Tibial artery (tissue), 4 donors: ENCODE measurements around the gene DSC1.

ENCODE experiments used
- DNase-seq, 2 donors: peaks; one replicate each; pipeline ENCODE4 v3.0.0-alpha.2; 2019
- H3K27ac ChIP-seq, 2 donors: fragments of 200-600 bp; sonication (generic) in 1 of 2; 1 replicate in 1 of 2; 2 replicates in 1 of 2; pipeline ENCODE4 v1.5.1; 2018 to 2019; ENCODE audit warnings: mild to moderate bottlenecking in 1 of 2
- H3K27me3 ChIP-seq, 2 donors: fragments of 200-600 bp; sonication (generic) in 1 of 2; one replicate each; pipeline versions ENCODE4 v1.5.1 to v1.6.0; 2016 to 2019
- H3K36me3 ChIP-seq, 3 donors: fragments of 200-600 bp; sonication (generic) in 2 of 3; one replicate each; pipeline ENCODE4 v1.5.1; 2016 to 2019; ENCODE audit warnings: mild to moderate bottlenecking in 2 of 3
- H3K4me1 ChIP-seq, 4 donors: fragments of 200-600 bp; sonication (generic) in 2 of 4; 1 replicate in 3 of 4; 2 replicates in 1 of 4; pipeline ENCODE4 v1.5.1; 2016 to 2019
- H3K4me3 ChIP-seq, 2 donors: fragments of 200-600 bp; sonication (generic) in 1 of 2; 1 replicate in 1 of 2; 2 replicates in 1 of 2; pipeline ENCODE4 v1.5.1; 2018 to 2019; ENCODE audit warnings: mild to moderate bottlenecking in 2 of 2
- H3K9me3 ChIP-seq, 3 donors: fragments of 200-600 bp; sonication (generic) in 1 of 3; one replicate each; pipeline ENCODE4 v1.5.1; 2016 to 2019
- CTCF ChIP-seq, 2 experiments: fragments of 200-600 bp in 1 of 2; fragments of 450-650 bp in 1 of 2; IDR thresholded peaks; one replicate each; pipeline ENCODE4 v1.5.1; 2017 to 2019; ENCODE audit warnings: antibody characterized with exemption in 2 of 2, mild to moderate bottlenecking in 1 of 2, moderate library complexity in 1 of 2
- intact Hi-C: fragments of 100-400 bp; cut with DNase I; formaldehyde crosslinking; loops from one replicate; pipeline ENCODE4 v1.15.0; 2023; ENCODE audit warnings: low total_unique reads

DSC1 gene

GRCh38 chr18:31116853-31117595 is 45.6 kb downstream of the DSC1 start:
- TF ChIP-seq CTCF (IDR thresholded peaks at IDR 0.05), result no peak
- intact Hi-C loops, result no loop called here
- Histone ChIP-seq H3K27me3 (no peaks in the 10 kb centered on the region), H3K4me3 (no peak overlapping the region), H3K36me3 (no peaks in the 10 kb centered on the region), H3K27ac (no peak overlapping the region), H3K9me3 (no peaks in the 10 kb centered on the region), H3K4me1 (no peaks in the 10 kb centered on the region)
- no peak for DNase-seq

DNA sequence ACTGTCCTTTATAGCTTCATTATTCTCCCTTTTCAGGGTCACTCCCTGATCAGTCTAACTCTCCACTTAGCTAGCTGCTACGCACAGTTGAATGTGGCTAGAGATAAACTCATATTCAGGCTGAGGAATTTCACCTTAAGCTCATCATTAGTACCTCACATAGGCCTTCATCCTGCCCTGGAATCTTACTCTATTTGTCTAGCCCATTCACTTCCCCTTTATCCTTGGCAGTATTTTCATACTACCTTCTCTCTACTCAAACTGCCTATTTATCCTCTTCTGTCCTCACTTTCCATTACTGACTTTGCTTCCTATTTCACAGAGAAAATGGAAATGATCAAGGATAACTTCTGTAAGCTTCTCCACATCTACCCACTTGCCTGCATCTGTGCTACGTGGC is 49.9 kb downstream of the DSC1 start:
- Histone ChIP-seq H3K4me1 (no peaks in the 10 kb centered on the region), H3K9me3 (no peaks in the 10 kb centered on the region), H3K36me3 (no peaks in the 10 kb centered on the region), H3K4me3 (no peak overlapping the region), H3K27ac (no peak overlapping the region), H3K27me3 (no peaks in the 10 kb centered on the region)
- no peak for TF ChIP-seq CTCF (IDR thresholded peaks at IDR 0.05)
- DNase-seq, result no peak
- intact Hi-C loops, result no loop called here

- Histone ChIP-seq H3K36me3 (no peaks in the 10 kb centered on the region), H3K4me3 (no peak overlapping the region), H3K4me1 (peaks cover 0 to 15% (median 15%) of the 10 kb centered on the region in 4 donors), H3K9me3 (no peaks in the 10 kb centered on the region), H3K27me3 (peaks cover 0 to 21% of the 10 kb centered on the region in 2 donors), H3K27ac (no peak overlapping the region)
- DNase-seq, result no peak
- intact Hi-C loops, result no loop called here
- TF ChIP-seq CTCF (IDR thresholded peaks at IDR 0.05), result no peak
Observed at GRCh38 chr18:31105733-31106132, 56.9 kb downstream of the DSC1 start.

GRCh38 chr18:31104444-31104843 is 58.2 kb downstream of the DSC1 start:
- Histone ChIP-seq H3K9me3 (no peaks in the 10 kb centered on the region), H3K4me3 (no peak overlapping the region), H3K36me3 (no peaks in the 10 kb centered on the region), H3K27ac (no peak overlapping the region), H3K4me1 (peaks cover 0 to 16% (median 15%) of the 10 kb centered on the region in 4 donors), H3K27me3 (peaks cover 0 to 33% of the 10 kb centered on the region in 2 donors)
- DNase-seq, result no peak
- intact Hi-C loops, result no loop called here
- TF ChIP-seq CTCF (IDR thresholded peaks at IDR 0.05), result no peak

- no peak overlapping the region for H3K4me3 ChIP-seq
- DNase-seq, result no peak
- no peaks in the 10 kb centered on the region for H3K9me3 ChIP-seq
- no peaks in the 10 kb centered on the region for H3K36me3 ChIP-seq
- H3K27ac ChIP-seq, result no peak overlapping the region
- H3K27me3 ChIP-seq, result peaks cover 0 to 39% of the 10 kb centered on the region in 2 donors
- peaks cover 0 to 16% (median 15%) of the 10 kb centered on the region in 4 donors for H3K4me1 ChIP-seq
- intact Hi-C loops, result no loop called here
- no peak for TF ChIP-seq CTCF (IDR thresholded peaks at IDR 0.05)
Observed at GRCh38 chr18:31103423-31103822, 59.2 kb downstream of the DSC1 start.
